Activated T-cell treated with anti-CD3 and anti-CD28 coated beads, Interleukin-2, amount 50 U/mL, for 4 hours (primary cell): ENCODE data around the gene CLCN2. TPM values are rescaled to one million over a fixed set of nuclear protein-coding genes. Genes with fewer than 3 reads are reported as not detected.
"Not testable (repeated sequence)": the region's sequence is repeated elsewhere in the genome, so short reads cannot be mapped to it uniquely, and the experiment has no call there.

Experiments
- ATAC-seq, 2 donors: fragments of 200-7000 bp; cut with Tn5 transposase; one replicate each; pipeline ENCODE4 v1.10.0; 2021
- DNase-seq: peaks from one replicate; pipeline ENCODE4 v3.0.0-alpha.2; 2020
- H3K27me3 Mint-ChIP-seq: one replicate; pipeline ENCODE4 v1.8.0; 2021; ENCODE audit warnings: low read depth, mixed read lengths
- H3K36me3 Mint-ChIP-seq: one replicate; pipeline ENCODE4 v1.8.0; 2022; ENCODE audit warnings: mixed read lengths; ENCODE audit not compliant: insufficient read depth
- H3K4me1 Mint-ChIP-seq: one replicate; pipeline ENCODE4 v1.8.0; 2021; ENCODE audit warnings: low read depth, mixed read lengths
- H3K4me3 Mint-ChIP-seq: one replicate; pipeline ENCODE4 v1.8.0; 2021; ENCODE audit warnings: mild to moderate bottlenecking, moderate library complexity, mixed read lengths
- H3K9me3 Mint-ChIP-seq: one replicate; pipeline ENCODE4 v1.8.0; 2021; ENCODE audit warnings: mixed read lengths
- total RNA-seq, 3 donors: library from RNA; stranded (reverse); gene quantifications; one replicate each; pipeline ENCODE4 v1.2.1, GENCODE V29; 2021

CLCN2 gene
- total RNA-seq, 3 donors from 2014 or later = 4.5 to 5.2 (median 5.0) TPM

- Mint-ChIP-seq H3K9me3 (no peaks in the 10 kb centered on the region), H3K4me1 (peaks cover 2% of the 10 kb centered on the region), H3K36me3 (peaks cover 4% of the 10 kb centered on the region), H3K4me3 (no peak overlapping the region), H3K27me3 (no peaks in the 10 kb centered on the region)
- DNase-seq (no peak), ATAC-seq (no peak)
These were observed 11.6 kb downstream of the CLCN2 start for GRCh38 chr3:184349563-184350470.

GRCh38 chr3:184348057-184348382 is 13.4 kb downstream of the CLCN2 start:
- H3K36me3 Mint-ChIP-seq = peaks cover 4% of the 10 kb centered on the region
- H3K9me3 Mint-ChIP-seq = no peaks in the 10 kb centered on the region
- H3K4me1 Mint-ChIP-seq = no peaks in the 10 kb centered on the region
- no peak overlapping the region for H3K4me3 Mint-ChIP-seq
- DNase-seq (no peak), ATAC-seq (no peak)
- no peaks in the 10 kb centered on the region for H3K27me3 Mint-ChIP-seq

- H3K9me3 Mint-ChIP-seq = no peaks in the 10 kb centered on the region
- H3K4me1 Mint-ChIP-seq = no peaks in the 10 kb centered on the region
- H3K4me3 Mint-ChIP-seq = no peak overlapping the region
- DNase-seq (no peak), ATAC-seq (no peak)
- peaks cover 4% of the 10 kb centered on the region for H3K36me3 Mint-ChIP-seq
- H3K27me3 Mint-ChIP-seq = no peaks in the 10 kb centered on the region
These were observed 13.9 kb downstream of the CLCN2 start for GRCh38 chr3:184347321-184348056.

GRCh38 chr3:184346480-184347190 is 14.8 kb downstream of the CLCN2 start:
- Mint-ChIP-seq H3K9me3 (no peaks in the 10 kb centered on the region), H3K36me3 (peaks cover 4% of the 10 kb centered on the region), H3K4me3 (no peak overlapping the region)

GRCh38 chr3:184345317-184346144 is 15.9 kb downstream of the CLCN2 start:
- Mint-ChIP-seq H3K27me3 (no peaks in the 10 kb centered on the region), H3K4me1 (peaks cover 3% of the 10 kb centered on the region), H3K4me3 (no peak overlapping the region), H3K9me3 (no peaks in the 10 kb centered on the region), H3K36me3 (peaks cover 9% of the 10 kb centered on the region)
- ATAC-seq (peak; percentile 58 to 64), DNase-seq (no peak)

More at GRCh38 chr3:184346480-184347190, 14.8 kb downstream of the CLCN2 start:
- DNase-seq = no peak
- no peak for ATAC-seq
- H3K4me1 Mint-ChIP-seq = no peaks in the 10 kb centered on the region
- no peaks in the 10 kb centered on the region for H3K27me3 Mint-ChIP-seq

GRCh38 chr3:184344579-184345316 is 16.7 kb downstream of the CLCN2 start:
- H3K36me3 Mint-ChIP-seq = peaks cover 10% of the 10 kb centered on the region
- no peaks in the 10 kb centered on the region for H3K27me3 Mint-ChIP-seq
- DNase-seq = no peak
- H3K4me1 Mint-ChIP-seq = peaks cover 3% of the 10 kb centered on the region
- no peak overlapping the region for H3K4me3 Mint-ChIP-seq
- H3K9me3 Mint-ChIP-seq = no peaks in the 10 kb centered on the region
- ATAC-seq = no peak

- ATAC-seq (no peak), DNase-seq (no peak)
- Mint-ChIP-seq H3K27me3 (no peaks in the 10 kb centered on the region), H3K4me3 (no peak overlapping the region), H3K9me3 (no peaks in the 10 kb centered on the region), H3K36me3 (peaks cover 10% of the 10 kb centered on the region), H3K4me1 (peaks cover 5% of the 10 kb centered on the region)
These were observed 18.1 kb downstream of the CLCN2 start for GRCh38 chr3:184343200-184343876.

GRCh38 chr3:184341925-184342324 is 19.5 kb downstream of the CLCN2 start:
- Mint-ChIP-seq H3K4me1 (peaks cover 19% of the 10 kb centered on the region), H3K36me3 (peaks cover 10% of the 10 kb centered on the region), H3K9me3 (no peaks in the 10 kb centered on the region), H3K4me3 (no peak overlapping the region), H3K27me3 (no peaks in the 10 kb centered on the region)
- ATAC-seq (no peak), DNase-seq (no peak)

- not testable (repeated sequence) for ATAC-seq, H3K36me3 Mint-ChIP-seq, DNase-seq, H3K4me3 Mint-ChIP-seq, H3K9me3 Mint-ChIP-seq, H3K27me3 Mint-ChIP-seq
- H3K4me1 Mint-ChIP-seq = peaks cover 34% of the 10 kb centered on the region
These were observed 21.8 kb downstream of the CLCN2 start for GRCh38 chr3:184339451-184340135.

GRCh38 chr3:184339001-184339400 is 22.4 kb downstream of the CLCN2 start:
- no peak for DNase-seq
- Mint-ChIP-seq H3K27me3 (no peaks in the 10 kb centered on the region), H3K36me3 (peaks cover 15% of the 10 kb centered on the region), H3K9me3 (no peaks in the 10 kb centered on the region), H3K4me1 (peaks cover 40% of the 10 kb centered on the region), H3K4me3 (no peak overlapping the region)
- no peak for ATAC-seq

- H3K9me3 Mint-ChIP-seq = no peaks in the 10 kb centered on the region
- ATAC-seq (no peak), DNase-seq (no peak)
- peaks cover 19% of the 10 kb centered on the region for H3K36me3 Mint-ChIP-seq
- H3K4me1 Mint-ChIP-seq = peaks cover 44% of the 10 kb centered on the region
- no peaks in the 10 kb centered on the region for H3K27me3 Mint-ChIP-seq
- H3K4me3 Mint-ChIP-seq = no peak overlapping the region
These were observed 22.9 kb downstream of the CLCN2 start for GRCh38 chr3:184338511-184338945.

GRCh38 chr3:184337981-184338380 is 23.4 kb downstream of the CLCN2 start:
- Mint-ChIP-seq H3K4me3 (peak overlapping the region; percentile 49), H3K4me1 (peaks cover 50% of the 10 kb centered on the region), H3K9me3 (no peaks in the 10 kb centered on the region), H3K27me3 (no peaks in the 10 kb centered on the region), H3K36me3 (peaks cover 25% of the 10 kb centered on the region)
- DNase-seq (no peak), ATAC-seq (no peak)
